PFSK-1 (cell line): ENCODE measurements around the gene ATOH8.

Experiments used
- POLR2AphosphoS5 ChIP-seq: IDR thresholded peaks from 2 replicates; pipeline ENCODE4 v1.6.1; 2012; ENCODE audit warnings: low read depth, mild to moderate bottlenecking, control low read depth, low read length, moderate library complexity
- SIN3A ChIP-seq: IDR thresholded peaks from 2 replicates; pipeline ENCODE4 v1.6.1; 2012; ENCODE audit warnings: mild to moderate bottlenecking, low read length, moderate library complexity, borderline replicate concordance; ENCODE audit not compliant: insufficient read depth
- TF ChIP-seq, protein P1 (sequence below), 2 experiments: IDR thresholded peaks; 2 replicates each; pipeline versions ENCODE4 v1.6.1 to v1.8.0; 2011 to 2012; ENCODE audit warnings: low read depth in 2 of 2, low read length in 2 of 2, control low read depth in 1 of 2, inconsistent platforms in 1 of 2, mild to moderate bottlenecking in 1 of 2, moderate library complexity in 1 of 2; ENCODE audit not compliant: insufficient read depth in 1 of 2

DNA sequence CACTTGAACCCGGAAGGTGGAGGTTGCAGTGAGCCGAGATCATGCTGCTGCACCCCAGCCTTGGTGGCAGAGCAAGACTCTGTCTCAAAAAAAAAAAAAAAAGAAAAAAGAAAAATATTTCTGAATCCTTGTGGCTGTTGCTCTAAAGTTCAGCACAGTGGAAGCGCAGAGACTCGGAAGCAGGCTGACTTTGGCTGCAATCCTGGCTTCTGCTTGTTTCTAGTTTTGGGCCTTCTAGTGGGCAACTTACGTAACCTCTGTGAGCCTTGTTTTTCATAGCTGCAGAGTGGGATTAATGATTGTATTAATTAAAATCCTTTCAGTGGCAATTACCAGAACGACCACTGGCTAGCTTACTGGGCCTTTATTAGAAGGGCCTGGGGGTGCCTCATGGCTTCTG lies 31.3 kb upstream of the ATOH8 start:
- TF ChIP-seq, protein P1, sequence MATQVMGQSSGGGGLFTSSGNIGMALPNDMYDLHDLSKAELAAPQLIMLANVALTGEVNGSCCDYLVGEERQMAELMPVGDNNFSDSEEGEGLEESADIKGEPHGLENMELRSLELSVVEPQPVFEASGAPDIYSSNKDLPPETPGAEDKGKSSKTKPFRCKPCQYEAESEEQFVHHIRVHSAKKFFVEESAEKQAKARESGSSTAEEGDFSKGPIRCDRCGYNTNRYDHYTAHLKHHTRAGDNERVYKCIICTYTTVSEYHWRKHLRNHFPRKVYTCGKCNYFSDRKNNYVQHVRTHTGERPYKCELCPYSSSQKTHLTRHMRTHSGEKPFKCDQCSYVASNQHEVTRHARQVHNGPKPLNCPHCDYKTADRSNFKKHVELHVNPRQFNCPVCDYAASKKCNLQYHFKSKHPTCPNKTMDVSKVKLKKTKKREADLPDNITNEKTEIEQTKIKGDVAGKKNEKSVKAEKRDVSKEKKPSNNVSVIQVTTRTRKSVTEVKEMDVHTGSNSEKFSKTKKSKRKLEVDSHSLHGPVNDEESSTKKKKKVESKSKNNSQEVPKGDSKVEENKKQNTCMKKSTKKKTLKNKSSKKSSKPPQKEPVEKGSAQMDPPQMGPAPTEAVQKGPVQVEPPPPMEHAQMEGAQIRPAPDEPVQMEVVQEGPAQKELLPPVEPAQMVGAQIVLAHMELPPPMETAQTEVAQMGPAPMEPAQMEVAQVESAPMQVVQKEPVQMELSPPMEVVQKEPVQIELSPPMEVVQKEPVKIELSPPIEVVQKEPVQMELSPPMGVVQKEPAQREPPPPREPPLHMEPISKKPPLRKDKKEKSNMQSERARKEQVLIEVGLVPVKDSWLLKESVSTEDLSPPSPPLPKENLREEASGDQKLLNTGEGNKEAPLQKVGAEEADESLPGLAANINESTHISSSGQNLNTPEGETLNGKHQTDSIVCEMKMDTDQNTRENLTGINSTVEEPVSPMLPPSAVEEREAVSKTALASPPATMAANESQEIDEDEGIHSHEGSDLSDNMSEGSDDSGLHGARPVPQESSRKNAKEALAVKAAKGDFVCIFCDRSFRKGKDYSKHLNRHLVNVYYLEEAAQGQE (IDR thresholded peaks at IDR 0.05; ENCODE audit: insufficient read depth in 1 of 2, low read depth in 2 of 2, low read length in 2 of 2), result no peak
- TF ChIP-seq POLR2AphosphoS5 (no peak), SIN3A (no peak)
